ENCODE results near the gene RGS7BP.

RGS7BP gene

GRCh38 chr5:64505769-64506566, at the start of gene RGS7BP:
Gene RGS7BP, plus strand, starts transcription at chr5:64506015. Its CDS starts 610 bp downstream, at chr5:64506625.
- DNase-seq (ENCODE audit: low read depth), result no peak

GRCh38 chr5:64457846-64458245, 48.0 kb upstream of the RGS7BP start:
- DNase-seq (ENCODE audit: low read depth), result no peak

- DNase-seq (ENCODE audit: low read depth), result no peak
Observed at GRCh38 chr5:64458948-64459347, 46.9 kb upstream of the RGS7BP start.

DNA sequence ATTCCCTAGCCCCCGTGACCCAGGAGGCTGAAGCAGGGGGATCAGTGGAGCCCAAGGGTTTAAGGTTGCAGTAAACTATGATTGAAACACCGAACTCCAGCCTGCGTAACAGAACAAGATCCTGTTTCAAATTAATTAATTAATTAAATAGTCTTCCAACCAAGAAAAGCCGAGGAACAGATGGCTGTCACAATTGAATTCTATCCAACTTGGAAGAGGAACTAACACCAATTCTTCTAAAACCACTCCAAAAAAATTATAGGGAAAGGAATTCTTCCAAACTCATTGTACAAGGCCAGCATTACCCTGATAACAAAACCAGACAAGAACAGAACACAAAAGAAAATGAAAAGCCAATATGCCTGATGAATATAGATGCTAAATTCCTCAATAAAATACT, 43.4 kb upstream of the RGS7BP start:
- DNase-seq (ENCODE audit: low read depth), result no peak

GRCh38 chr5:64486163-64486562, 19.7 kb upstream of the RGS7BP start:
- no peak for DNase-seq (ENCODE audit: low read depth)

DNA sequence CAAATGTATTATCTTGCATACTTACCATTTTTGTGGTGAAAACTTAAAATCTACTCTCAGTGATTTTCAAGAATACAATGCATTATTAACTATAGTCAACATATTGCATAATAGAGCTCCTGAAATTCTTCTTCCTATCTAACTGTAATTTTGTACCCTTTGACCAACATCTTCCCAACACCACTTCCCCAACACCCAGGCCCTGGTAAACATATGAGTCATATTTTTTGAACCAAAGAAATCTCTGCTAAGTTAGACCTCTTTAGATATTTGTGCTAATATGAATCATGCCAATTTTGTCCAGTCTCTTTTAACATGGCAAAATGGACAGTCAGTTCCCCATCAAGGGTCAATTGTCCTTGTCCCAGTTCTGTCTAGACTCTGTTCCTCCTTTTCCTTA, 18.5 kb upstream of the RGS7BP start:
- DNase-seq (ENCODE audit: low read depth), result no peak

DNA sequence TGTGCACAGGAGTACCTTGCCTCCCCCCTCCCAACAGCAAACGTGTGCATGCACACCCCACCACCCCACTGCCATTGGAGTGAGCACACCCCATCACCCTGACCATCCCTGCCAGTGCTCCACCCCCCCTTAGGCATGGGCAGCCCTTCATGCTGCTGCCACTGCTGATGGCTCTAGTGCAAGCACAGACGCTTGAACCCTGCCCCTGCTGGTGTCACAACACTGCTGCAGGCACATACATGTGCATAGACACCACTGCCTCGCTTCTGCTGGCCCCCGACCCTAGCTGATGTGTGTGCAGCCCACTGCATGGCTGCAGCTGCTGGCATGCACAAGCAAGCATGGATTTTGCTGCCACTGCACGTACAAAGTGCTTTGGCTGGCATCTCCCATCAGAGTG, 16.0 kb upstream of the RGS7BP start:
- DNase-seq (ENCODE audit: low read depth), result no peak

- DNase-seq (ENCODE audit: low read depth), result no peak
Observed at GRCh38 chr5:64497386-64497785, 8.4 kb upstream of the RGS7BP start.

GRCh38 chr5:64502196-64502595, 3.6 kb upstream of the RGS7BP start:
- no peak for DNase-seq (ENCODE audit: low read depth)

GRCh38 chr5:64506567-64507263, 900 bp downstream of the RGS7BP start:
- no peak for DNase-seq (ENCODE audit: low read depth)

DNA sequence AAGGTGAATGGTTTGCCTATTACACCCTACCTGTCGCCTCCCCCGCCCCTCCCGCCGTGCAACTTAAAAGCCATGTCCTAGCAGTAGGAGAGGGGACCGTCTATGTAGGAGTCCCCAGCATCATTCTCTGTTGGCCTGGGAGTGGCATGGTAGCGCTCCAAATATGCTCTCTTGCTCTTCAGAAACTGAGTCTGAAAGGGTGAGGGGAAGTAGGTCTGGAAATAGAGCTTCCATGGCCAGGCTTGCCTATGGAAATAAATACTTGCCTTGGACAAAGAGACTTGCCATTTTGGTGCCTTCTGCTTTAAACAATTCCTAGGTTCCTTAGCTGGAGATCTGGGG, 1.4 kb downstream of the RGS7BP start:
- no peak for DNase-seq (ENCODE audit: low read depth)

DNA sequence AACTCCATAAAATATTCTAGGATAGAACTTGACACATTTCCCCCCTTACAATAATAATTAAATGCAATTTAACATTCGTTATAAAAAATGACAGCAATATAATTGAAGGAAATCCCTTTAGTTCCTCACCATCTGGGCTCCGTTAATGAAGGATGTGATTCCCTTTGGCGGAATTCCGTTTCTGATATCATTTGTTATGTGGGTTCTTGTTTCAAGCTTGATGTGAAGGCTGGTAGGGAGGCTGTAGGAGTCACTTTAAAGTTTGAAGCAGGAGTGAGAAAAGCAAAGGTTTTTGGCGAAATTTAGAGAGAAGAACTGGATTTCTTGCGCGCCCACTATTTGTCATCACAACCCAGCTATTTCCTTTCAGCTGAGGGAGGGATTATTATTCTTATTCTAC, 4.0 kb downstream of the RGS7BP start:
- DNase-seq (ENCODE audit: low read depth), result no peak

- no peak for DNase-seq (ENCODE audit: low read depth)
Observed at GRCh38 chr5:64513492-64513891, 7.7 kb downstream of the RGS7BP start.

GRCh38 chr5:64514612-64515011, 8.8 kb downstream of the RGS7BP start:
- no peak for DNase-seq (ENCODE audit: low read depth)

GRCh38 chr5:64516216-64516615, 10.4 kb downstream of the RGS7BP start:
- DNase-seq (ENCODE audit: low read depth), result no peak

DNA sequence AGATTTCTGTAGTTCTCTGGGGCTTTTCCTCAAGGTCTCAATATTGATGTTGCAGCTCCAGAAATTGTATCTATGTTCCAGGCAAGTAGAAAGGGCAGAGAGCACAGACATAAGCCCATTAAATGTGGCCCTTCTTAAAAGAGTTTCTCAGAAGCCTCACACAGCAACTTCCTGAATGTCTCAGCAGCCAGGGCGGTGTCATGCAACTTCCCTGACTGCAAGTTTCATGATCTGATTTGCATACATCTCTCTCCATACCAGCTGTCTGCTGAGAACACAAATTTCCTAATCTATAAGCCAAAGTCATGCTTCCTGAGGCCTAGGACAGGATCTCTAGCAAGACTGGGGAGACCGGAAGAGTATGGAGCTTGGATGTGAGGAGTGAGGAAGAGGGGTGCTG, 13.0 kb downstream of the RGS7BP start:
- no peak for DNase-seq (ENCODE audit: low read depth)

DNA sequence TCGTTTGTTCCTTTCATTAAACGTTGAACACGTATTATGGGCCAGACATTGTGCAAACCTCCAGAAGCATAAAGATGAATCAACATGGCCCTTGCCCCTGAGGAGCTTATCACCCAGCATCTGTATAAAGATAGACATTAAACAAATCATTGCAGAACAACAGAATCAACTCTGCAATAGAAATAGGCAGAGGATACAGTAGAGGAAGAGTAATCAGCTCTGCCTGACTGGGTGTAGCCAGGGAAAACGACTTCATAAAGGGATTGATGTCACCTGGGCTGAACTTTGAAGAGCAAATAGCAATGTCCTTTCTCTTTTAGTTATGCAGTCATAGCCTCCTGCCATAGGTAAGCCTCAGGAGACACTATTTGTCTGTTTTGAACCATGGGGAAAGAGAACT, 13.4 kb downstream of the RGS7BP start:
- DNase-seq (ENCODE audit: low read depth), result no peak

DNA sequence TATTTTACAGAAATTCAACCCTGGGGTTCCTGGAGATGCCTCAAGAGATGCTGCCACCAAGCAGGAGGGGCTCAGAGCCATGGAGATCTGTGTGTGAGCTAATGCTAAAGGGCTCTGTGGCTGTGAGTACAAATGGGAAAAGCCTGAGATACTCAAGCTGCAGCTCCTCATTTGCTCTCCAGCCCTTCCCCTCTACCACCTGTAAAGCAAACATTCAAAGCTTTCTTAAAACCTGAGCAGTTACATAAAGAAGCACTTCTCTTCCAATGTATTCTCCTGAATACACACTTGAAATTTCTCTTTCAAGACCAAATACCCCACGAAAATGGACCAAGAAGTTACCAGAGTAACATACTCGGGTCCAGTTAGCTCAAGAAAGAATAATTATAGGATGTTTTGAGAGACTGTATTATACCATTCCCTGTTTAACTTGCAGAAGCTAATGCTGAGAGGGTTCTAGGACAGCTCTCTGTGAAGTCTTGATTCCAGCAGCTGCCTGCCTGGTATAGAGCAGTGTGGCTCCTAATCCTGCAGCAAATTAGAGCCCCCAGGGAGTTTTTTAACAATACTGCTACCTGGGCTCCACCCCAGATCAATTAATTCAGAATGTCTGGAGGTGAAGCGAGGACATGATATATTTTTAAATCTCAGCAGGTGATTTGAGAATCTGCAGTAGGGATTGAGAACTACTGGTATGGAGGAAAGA, 21.1 kb downstream of the RGS7BP start:
- DNase-seq (ENCODE audit: low read depth), result no peak

DNA sequence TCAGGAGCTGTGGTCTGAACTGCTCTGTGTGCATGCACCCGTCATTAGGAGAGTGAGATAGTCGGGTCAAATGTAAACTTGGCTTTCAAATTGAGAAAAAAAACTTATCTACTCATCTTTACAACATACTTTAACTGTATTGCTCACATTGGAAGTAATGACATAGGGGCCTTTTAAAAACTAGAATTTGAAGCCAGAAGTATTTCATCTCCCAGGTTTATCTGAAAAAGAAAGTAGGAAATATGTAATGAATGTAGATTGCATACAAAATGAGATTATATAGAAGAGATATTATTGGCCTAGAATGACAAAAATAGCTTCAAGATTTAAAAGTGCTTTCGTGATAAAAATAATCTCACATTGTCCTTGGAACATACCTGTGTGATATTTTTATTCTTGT, 24.3 kb downstream of the RGS7BP start:
- no peak for DNase-seq (ENCODE audit: low read depth)

DNA sequence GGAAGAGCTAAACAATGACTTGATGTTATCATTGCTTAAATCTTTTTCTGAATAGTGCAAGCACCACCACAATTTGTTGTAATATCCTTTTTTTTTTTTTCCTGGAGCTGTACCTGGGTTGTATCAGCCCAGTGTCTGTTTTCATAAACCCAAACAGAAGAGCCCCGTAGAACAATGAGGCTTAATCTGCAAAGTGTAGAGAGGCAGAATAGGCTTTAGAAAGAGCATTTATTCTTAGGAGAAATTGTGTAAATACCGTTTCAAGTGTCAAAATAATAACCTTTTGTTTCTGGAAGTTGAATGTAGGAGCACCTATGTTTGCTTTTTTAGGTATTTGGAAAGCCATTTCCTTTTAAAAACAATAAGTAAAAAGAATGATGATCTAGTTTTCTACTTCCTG, 26.4 kb downstream of the RGS7BP start:
- no peak for DNase-seq (ENCODE audit: low read depth)

DNA sequence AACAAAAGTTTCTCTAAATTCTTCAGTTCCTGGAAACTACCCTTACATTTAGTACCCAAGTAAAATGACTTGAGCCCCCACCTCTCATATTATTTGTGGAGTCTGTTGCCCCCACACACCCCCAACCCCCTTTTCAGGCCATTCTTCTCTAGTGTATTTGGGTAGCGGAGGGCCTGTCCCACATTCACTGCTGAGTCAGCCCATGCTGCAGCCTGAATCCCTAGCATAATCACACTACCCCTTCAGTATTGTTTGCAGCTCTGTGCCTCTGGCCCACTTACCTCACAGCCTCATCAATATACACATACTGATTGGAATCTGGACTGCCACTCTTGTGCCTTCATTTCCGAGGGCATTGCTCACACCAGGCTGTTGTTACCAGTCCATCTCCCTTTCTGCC, 26.8 kb downstream of the RGS7BP start:
- DNase-seq (ENCODE audit: low read depth), result no peak

- DNase-seq (ENCODE audit: low read depth), result no peak
Observed at GRCh38 chr5:64534033-64534432, 28.2 kb downstream of the RGS7BP start.

DNA sequence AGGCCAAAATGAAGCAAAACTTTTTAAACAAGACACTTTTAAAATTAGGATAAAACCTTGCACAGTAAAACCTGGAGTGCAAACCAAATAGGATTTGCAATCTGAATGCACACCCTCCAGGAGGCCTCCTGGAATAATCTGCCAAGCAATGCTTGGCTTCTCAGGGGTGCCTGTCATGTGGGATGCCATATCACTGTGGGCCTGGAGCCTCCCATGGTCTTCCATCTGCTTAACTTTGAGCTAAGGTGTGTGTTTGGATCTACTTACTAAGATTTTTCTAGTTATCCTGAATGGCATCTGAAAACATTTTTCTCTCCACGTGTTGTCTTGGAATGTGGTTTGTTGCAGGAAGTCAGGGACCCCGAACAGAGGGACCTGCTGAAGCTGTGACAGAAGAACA, 52.1 kb downstream of the RGS7BP start:
- no peak for DNase-seq (ENCODE audit: low read depth)

Data from stimulated activated CD8-positive, alpha-beta memory T cell treated with anti-CD3 and anti-CD28 coated beads, Interleukin-12 subunit alpha, Interleukin-12 subunit beta, amount 100 ng/mL, for 4 hours (primary cell).